HUES6 (cell line): ENCODE results near the gene AKAP6.

Experiments used
- H3K27ac ChIP-seq: 2 replicates; pipeline ENCODE4 v1.7.0; 2013; ENCODE audit warnings: low read depth, mild to moderate bottlenecking, low read length, inconsistent platforms
- H3K27me3 ChIP-seq: 2 replicates; pipeline ENCODE4 v1.6.1; 2013; ENCODE audit warnings: low read length; ENCODE audit not compliant: control insufficient read depth, insufficient read depth
- H3K36me3 ChIP-seq: 2 replicates; pipeline ENCODE4 v1.6.1; 2013; ENCODE audit warnings: low read length; ENCODE audit not compliant: control insufficient read depth, insufficient read depth
- H3K4me1 ChIP-seq: 2 replicates; pipeline ENCODE4 v1.6.1; 2013; ENCODE audit warnings: low read length; ENCODE audit not compliant: control insufficient read depth, insufficient read depth
- H3K4me3 ChIP-seq: 2 replicates; pipeline ENCODE4 v1.5.1; 2013; ENCODE audit warnings: low read depth, low read length
- H3K9ac ChIP-seq: one replicate; pipeline ENCODE4 v1.6.1; 2013; ENCODE audit warnings: mild to moderate bottlenecking, low read length
- H3K9me3 ChIP-seq: 2 replicates; pipeline ENCODE4 v1.6.1; 2013; ENCODE audit warnings: low read depth, low read length; ENCODE audit not compliant: control insufficient read depth, insufficient read depth

AKAP6 gene

DNA sequence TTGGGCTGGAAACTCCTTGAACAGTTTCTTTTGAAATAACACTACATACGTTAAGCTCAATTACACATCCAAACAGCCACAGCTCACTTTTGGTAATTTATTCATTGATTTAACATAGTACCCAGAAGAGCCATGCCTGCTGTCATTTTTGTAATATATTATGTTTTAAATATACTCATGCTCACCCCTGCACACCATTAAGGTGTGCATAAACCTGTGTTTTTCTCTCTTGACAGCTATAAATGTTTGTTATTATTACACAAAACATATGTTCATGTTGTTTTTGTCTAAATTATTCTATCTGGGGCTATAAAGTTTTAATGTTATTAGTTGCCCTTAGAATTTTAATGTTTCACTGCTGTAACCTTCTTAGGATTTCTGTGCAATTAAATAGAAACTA is 296.1 kb downstream of the AKAP6 start:
- H3K36me3 ChIP-seq: no peaks in the 10 kb centered on the region
- H3K4me1 ChIP-seq: no peaks in the 10 kb centered on the region; the same call in 1 of the 2 replicates
- H3K27ac ChIP-seq: no peak overlapping the region
- H3K27me3 ChIP-seq: no peaks in the 10 kb centered on the region
- H3K9me3 ChIP-seq: no peaks in the 10 kb centered on the region
- H3K4me3 ChIP-seq: no peak overlapping the region
- no peak overlapping the region for H3K9ac ChIP-seq

DNA sequence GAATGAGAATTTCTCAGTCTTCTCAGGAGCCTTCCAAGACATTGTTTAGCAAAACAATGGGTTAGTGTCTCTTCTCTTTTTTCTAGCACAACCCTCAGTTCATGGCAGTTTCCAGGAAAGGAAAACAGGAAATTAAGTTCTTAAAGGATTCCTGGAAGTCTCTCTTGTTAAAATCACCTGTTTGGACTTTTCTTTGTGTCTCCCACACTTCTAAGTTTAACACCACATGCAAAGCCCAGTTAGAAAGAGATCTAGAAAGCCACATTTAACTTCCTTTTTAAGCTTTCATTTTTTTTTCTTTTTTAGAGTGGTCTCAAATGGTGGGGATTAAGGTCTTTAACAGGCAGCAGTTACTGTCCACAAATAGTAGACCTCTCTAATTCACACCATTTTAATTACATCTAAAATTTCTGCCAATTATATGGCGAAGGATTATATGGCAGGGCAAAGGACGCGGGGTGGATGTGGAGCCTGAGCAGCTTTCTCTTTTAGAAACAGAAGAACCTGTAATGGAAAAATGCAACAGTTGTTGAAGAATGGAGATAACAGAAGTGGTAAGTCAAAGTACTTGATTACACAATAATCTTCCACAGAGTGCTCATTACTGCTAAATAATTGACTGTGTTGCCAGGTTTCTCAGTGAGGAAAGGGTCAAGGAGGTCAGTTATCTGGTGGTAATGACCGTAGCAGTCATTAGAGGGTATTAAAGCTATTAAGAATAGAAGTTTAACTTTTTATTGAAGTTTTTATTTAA is 298.6 kb downstream of the AKAP6 start:
- no peak overlapping the region for H3K4me3 ChIP-seq
- no peaks in the 10 kb centered on the region; the same call in 1 of the 2 replicates for H3K4me1 ChIP-seq
- H3K9me3 ChIP-seq: no peaks in the 10 kb centered on the region

DNA sequence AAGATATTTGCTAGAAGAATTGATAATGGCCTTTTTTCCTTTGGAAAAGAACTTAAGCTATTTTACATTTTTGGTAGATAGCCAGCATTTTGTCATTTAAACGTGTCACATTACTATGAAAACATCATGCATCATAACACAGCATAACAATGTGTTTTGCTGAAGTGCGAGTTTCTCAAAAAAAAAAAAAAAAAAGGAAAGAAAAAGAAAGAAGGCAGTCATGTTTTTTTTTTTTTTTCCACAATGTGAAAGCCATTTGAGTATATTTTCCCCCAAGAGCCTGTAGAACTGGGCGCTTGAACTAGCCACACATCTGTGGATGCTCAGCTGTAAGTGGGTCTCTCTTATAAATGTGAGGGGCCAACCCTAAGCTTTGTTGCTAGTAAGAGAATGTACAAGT is 300.1 kb downstream of the AKAP6 start:
- no peaks in the 10 kb centered on the region; the same call in 1 of the 2 replicates for H3K4me1 ChIP-seq
- H3K4me3 ChIP-seq: no peak overlapping the region
- no peaks in the 10 kb centered on the region for H3K36me3 ChIP-seq
- no peak overlapping the region for H3K9ac ChIP-seq
- H3K9me3 ChIP-seq: no peaks in the 10 kb centered on the region
- no peak overlapping the region for H3K27ac ChIP-seq
- no peaks in the 10 kb centered on the region for H3K27me3 ChIP-seq

More for the DNA sequence above, 298.6 kb downstream of the AKAP6 start:
- no peaks in the 10 kb centered on the region for H3K27me3 ChIP-seq
- H3K27ac ChIP-seq: no peak overlapping the region
- no peak overlapping the region for H3K9ac ChIP-seq
- no peaks in the 10 kb centered on the region for H3K36me3 ChIP-seq

DNA sequence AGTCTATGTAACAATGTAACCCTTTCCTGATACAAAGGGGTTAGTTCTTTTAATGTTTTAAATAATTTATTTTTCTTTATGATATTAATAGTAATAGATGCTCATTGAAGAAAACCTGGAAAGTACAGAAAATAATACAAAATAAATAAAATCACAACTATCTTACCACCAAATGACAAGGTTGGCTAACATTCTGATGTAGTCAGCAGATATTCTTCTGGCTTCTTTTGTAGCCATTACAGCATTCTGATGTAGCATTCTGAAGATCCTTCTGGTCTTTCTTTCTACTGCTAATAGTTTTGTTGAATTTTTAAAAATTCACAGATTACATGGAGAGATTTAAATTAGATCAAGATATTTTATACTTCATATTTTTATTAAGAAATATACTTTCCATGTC is 301.6 kb downstream of the AKAP6 start:
- no peaks in the 10 kb centered on the region for H3K36me3 ChIP-seq
- no peak overlapping the region for H3K27ac ChIP-seq
- H3K27me3 ChIP-seq: no peaks in the 10 kb centered on the region
- no peaks in the 10 kb centered on the region; the same call in 1 of the 2 replicates for H3K4me1 ChIP-seq
- H3K4me3 ChIP-seq: no peak overlapping the region
- no peaks in the 10 kb centered on the region for H3K9me3 ChIP-seq
- no peak overlapping the region for H3K9ac ChIP-seq

DNA sequence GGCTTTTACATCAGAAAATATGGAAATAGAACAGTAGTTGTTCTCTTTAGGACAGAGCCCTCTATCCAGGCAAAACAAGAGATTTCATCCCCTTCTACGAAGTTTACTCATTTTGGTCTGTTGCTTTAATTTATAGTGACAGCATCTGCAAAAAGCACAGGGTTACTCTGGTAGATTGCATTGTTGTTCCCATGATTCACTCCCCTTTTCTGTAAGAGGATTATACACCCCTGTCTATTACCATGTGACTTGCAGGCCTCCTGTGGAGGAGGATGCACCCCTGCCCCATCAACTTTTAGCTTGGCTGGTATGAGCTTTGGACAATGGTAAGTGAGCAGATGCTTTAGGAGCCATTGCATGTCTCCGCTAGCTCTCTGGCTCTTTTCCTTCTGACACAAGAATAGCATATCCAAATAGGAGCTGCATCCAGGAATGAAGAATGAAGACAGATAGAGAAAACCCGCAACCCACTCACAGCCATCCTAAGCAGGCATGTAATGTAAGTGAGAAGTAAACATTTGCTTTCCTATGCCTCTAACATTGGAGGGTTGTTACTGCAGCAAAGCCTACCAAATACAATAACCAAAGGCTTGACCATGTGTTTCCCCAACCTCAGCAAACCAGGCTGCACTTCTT is 304.2 kb downstream of the AKAP6 start:
- no peaks in the 10 kb centered on the region for H3K9me3 ChIP-seq
- no peak overlapping the region for H3K9ac ChIP-seq
- no peaks in the 10 kb centered on the region for H3K4me1 ChIP-seq
- H3K4me3 ChIP-seq: no peak overlapping the region
- H3K36me3 ChIP-seq: no peaks in the 10 kb centered on the region
- no peak overlapping the region for H3K27ac ChIP-seq
- no peaks in the 10 kb centered on the region for H3K27me3 ChIP-seq

DNA sequence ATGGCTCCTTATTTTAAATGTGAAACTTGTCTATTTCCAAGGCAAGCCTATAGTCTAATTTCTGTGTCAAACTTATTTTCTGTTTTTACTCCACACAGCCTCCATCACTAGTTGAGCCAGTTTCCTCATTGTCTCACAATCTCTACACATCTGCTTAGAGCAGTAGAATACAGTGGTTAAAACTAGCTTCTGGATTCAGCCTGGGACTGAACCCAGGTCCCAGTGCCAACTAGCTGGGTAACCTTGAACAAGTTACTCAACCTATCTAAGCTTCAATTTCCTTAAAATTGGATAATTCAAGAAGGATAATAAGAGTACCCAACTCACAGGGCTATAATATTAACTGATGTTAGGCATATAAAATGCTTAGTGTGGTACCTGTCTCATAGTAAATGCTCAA is 304.8 kb downstream of the AKAP6 start:
- no peaks in the 10 kb centered on the region for H3K9me3 ChIP-seq
- no peak overlapping the region for H3K9ac ChIP-seq
- no peak overlapping the region for H3K27ac ChIP-seq
- no peaks in the 10 kb centered on the region for H3K36me3 ChIP-seq
- H3K27me3 ChIP-seq: no peaks in the 10 kb centered on the region
- no peak overlapping the region for H3K4me3 ChIP-seq
- H3K4me1 ChIP-seq: no peaks in the 10 kb centered on the region

DNA sequence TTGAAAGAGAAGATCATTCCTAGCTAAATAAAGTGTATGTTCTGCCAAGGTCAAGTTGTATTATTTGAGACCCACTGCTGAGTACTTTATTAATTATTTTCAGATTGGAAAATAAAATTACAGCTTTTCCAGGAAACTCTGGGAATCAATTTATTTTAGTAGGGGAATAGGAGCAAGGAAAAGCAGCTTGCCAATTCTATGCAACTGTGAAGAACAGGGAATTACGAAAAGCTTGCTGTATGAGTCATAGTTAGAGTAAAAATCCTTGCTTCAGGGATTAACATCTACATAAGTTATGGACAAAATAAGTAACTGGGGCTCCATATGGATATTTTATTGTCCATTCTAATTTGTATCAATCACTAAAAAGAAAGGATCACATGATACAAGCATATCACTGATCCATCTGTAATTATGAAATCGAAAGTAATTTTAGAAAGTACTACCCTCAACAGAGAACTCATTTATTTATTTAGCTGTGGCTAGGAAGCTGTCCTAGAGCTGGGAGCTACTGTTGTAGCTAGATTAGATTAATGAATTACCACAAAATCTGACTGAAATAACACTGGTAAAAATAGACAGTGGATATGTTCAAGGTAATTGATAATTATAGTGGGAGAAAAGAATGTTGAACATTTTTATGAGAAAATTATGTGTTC is 306.1 kb downstream of the AKAP6 start:
- Histone ChIP-seq H3K27ac (no peak overlapping the region), H3K4me3 (no peak overlapping the region), H3K4me1 (no peaks in the 10 kb centered on the region), H3K9me3 (no peaks in the 10 kb centered on the region), H3K9ac (no peak overlapping the region), H3K36me3 (no peaks in the 10 kb centered on the region), H3K27me3 (no peaks in the 10 kb centered on the region)

DNA sequence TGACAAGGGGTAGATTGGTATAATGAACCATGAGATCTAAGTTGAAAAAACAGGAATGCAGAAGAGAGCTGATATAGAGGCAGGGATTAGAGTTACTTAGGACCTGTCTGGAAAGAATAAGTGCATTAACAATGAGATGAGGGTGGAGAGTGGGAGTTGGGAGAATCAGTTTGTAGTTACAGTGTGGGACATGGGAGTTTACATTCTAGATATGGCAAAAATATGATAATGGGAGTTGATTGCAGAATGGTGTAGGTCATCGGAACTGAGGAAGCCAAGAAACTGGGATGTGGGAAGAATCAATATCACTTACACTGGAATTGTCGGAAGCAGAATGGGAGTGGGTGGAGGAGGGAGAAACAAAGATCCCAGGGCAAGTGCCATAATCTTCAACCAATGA is 308.5 kb downstream of the AKAP6 start:
- no peaks in the 10 kb centered on the region for H3K4me1 ChIP-seq
- H3K4me3 ChIP-seq: no peak overlapping the region
- no peak overlapping the region for H3K27ac ChIP-seq
- H3K27me3 ChIP-seq: no peaks in the 10 kb centered on the region
- no peaks in the 10 kb centered on the region for H3K36me3 ChIP-seq
- no peak overlapping the region for H3K9ac ChIP-seq
- no peaks in the 10 kb centered on the region for H3K9me3 ChIP-seq

DNA sequence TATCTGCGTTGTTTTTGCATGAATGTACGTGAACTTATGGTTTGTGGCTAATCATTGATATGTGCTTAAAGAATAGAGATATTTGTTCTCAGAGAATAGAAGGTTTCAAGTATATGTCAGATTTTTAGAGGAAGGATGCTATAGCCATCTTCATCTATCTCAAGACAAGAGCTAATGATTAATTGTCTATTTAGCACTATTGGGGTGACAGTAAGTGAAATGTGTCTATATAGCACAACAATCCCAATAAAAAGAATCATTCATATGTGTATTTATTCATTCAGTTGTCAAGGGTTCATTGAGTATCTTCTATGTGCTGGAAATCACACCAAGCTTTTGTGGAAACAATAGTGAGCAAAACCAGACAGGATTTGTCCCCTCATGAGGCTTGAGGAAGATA is 310.1 kb downstream of the AKAP6 start:
- H3K9ac ChIP-seq: no peak overlapping the region
- no peaks in the 10 kb centered on the region for H3K9me3 ChIP-seq
- no peaks in the 10 kb centered on the region for H3K36me3 ChIP-seq
- H3K27me3 ChIP-seq: no peaks in the 10 kb centered on the region
- H3K4me3 ChIP-seq: no peak overlapping the region
- no peaks in the 10 kb centered on the region for H3K4me1 ChIP-seq
- H3K27ac ChIP-seq: no peak overlapping the region

DNA sequence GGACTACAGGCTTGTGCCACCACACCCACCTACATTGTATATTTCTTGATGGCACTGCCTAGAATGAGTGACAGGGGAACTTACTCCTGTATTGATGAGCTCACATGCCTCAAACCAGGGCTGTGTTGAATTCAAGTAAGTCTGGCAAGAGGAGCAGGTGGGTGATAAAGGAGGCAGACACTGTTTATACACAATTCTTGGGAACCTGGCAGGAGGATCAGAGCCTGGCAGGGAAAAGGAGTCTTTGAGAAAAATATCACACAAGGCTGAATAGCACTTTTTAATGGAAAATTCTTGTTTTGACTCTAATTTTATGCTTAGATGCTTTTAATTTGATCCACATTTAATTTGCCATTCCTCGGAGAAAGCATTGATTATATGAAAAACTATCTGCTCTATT is 316.5 kb downstream of the AKAP6 start:
- H3K4me1 ChIP-seq: no peaks in the 10 kb centered on the region
- H3K4me3 ChIP-seq: no peak overlapping the region
- no peaks in the 10 kb centered on the region for H3K36me3 ChIP-seq
- H3K27me3 ChIP-seq: no peaks in the 10 kb centered on the region
- H3K9me3 ChIP-seq: no peaks in the 10 kb centered on the region
- H3K9ac ChIP-seq: no peak overlapping the region
- H3K27ac ChIP-seq: no peak overlapping the region

DNA sequence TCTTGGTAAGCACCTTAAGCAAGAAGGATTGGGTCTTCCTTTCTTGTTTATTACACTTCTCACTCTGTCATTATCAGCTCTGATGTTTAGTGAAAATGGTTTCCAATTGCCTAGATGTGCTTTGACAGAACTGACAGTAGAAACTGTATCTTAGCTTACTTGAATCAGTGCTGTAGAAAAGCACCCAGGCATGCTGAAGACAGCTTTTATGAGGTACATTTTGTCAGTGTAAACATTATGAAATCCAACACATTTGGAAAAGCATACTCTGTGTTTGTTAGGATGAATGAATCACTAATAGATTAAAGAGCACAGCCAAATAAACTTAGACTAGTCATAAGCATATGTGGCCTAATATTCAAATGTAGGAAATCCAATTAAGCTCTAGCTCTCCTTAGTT is 319.3 kb downstream of the AKAP6 start:
- no peak overlapping the region for H3K9ac ChIP-seq
- no peaks in the 10 kb centered on the region for H3K36me3 ChIP-seq
- no peak overlapping the region for H3K27ac ChIP-seq
- H3K27me3 ChIP-seq: no peaks in the 10 kb centered on the region
- H3K9me3 ChIP-seq: no peaks in the 10 kb centered on the region
- no peak overlapping the region for H3K4me3 ChIP-seq
- H3K4me1 ChIP-seq: no peaks in the 10 kb centered on the region
